NOMO-1 treated with dmso at 0.1 percent for 144 hours (cell line): ENCODE measurements around the gene PFDN1.

ENCODE experiments used
- DNase-seq: peaks from one replicate; lab custom pipeline; 2025; ENCODE audit not compliant: unreplicated experiment; lab: John Stamatoyannopoulos, UW

PFDN1 gene

DNA sequence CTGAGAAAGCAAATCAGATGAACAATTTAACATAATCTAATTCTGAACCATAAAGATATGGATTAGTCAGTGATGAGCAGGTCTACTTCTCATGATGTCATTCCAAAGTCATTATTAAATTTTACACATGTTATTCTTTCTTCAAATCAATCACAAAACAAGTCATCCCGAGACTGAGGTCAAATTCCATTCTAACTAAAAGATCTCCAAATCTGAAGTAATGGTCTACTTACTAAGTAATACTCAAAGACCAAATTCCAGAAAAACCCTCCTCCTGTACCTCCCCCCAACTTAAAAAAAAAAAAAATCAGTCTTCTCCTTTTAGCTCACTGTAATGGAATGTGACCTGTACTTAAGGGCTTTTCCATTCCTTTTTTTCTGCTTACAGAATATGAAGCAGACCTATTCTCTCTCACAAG is 4.7 kb downstream of the PFDN1 start:
- no peak for DNase-seq

DNA sequence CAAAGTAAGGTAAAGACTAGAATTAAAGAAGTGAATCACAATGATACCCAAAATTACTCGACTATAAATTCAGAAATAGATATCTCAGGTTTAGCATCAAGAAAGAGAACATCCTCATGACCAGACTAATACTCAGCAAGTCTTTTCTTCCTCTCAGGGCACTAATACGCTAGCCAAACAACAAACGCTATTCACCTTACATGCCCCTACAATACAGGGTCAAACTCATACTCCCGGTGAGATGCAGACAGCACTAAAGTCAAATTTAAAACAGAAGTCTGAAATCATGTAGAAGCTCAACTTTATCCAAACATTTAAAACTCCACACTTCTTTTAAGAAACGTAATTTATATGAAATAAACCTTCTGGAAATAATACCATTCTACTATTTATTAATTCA is 5.6 kb downstream of the PFDN1 start:
- no peak for DNase-seq

DNA sequence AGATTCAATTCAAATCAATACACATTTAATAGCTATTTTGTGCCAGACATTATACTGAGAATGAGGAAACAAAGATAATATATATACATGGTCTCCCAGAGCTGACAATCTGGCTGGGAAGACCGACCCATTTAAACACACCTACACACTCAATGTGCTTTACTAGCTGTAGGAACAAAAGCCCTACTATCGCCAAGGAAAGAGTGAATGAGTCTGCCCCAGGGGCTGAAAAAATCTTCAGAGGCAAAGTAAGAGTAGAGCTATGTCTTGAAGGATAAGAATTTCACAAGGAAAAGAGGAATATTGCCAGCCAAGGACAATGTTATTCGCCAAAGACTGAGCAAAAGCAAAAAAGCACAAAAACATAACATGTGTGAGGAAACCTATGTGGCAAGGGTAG is 6.6 kb downstream of the PFDN1 start:
- no peak for DNase-seq

DNA sequence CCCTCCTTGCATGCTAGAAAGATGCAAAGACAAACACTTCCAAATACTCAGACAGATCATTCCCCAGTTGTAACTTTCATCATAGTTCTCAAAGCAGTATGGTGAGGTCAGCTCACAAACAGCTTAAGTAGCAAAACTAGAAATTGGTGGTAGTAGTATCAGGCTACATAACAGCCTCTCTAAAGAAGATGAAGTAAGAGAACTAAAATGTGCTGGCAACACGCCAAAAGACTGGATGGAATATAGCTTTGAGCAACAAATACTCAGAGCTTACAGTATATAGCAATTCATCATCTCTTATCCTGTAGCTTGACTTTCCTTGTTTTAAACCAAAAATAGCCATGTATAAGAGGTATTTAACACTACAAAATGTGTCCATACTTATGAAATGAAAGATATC is 7.5 kb downstream of the PFDN1 start:
- no peak for DNase-seq

DNA sequence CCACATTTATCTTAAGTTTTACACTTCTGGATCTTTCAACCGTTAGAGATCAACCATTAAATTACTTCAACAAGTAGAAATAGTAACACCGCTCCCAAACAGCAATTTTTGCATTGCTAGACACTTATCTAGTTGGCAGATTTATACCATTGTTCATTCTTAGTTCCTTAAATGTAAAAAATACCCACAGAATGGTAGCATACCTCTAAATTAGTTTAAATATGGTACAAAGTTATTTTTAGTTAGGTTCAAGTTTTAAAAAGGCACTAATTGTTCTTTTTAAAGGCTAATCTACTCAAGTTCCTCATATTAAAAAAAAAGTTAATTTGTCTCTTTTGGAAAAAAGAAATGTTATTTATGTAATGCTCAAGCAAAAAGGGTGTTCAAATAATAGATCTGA is 8.1 kb downstream of the PFDN1 start:
- DNase-seq: no peak

DNA sequence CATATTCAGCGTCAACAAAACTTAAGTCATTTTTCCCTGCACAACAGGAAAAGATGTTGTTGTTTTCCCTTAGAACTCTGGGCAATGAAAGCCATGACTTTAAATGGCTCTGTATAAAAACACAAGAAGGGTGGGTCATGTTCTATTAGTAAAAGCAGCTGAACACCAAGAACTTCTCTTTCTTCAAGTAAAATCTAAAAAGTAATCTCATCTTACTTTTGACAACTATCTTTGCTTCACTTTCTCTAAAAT is 9.1 kb downstream of the PFDN1 start:
- DNase-seq: no peak

DNA sequence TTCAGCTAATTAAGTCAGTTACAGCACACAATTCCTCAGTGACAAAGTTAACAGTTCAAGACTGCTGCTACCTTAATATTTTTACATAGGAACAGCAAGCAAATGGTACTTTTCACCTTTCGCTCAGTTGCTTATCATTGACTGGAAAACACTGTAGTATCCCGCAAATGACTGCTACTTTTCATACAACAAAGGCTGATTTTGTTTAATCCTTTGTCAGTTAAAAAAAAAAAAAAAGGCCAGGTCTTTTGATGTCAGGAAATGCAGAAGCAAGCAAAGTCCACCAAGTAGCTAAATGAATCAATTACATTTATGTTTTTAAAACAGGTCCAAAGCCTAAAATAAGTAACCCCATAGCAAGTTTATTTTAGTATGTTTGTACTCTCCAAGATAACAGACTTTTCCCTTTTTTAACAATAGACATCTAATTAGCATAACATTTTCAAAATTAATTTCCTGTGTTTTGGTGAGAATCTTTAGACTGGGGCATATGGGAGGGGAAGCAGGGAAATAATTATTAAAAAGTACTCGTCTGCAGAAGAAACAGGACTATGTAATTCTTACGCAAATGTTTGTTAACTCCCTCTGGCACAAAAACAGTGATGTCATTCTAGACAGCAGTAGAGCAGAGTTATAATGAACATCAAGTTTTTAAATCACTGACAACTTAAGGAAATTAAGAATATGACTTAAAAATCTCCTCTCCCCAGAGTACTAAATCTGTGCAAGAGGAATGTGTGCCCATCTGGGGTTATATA is 9.6 kb downstream of the PFDN1 start:
- no peak for DNase-seq

DNA sequence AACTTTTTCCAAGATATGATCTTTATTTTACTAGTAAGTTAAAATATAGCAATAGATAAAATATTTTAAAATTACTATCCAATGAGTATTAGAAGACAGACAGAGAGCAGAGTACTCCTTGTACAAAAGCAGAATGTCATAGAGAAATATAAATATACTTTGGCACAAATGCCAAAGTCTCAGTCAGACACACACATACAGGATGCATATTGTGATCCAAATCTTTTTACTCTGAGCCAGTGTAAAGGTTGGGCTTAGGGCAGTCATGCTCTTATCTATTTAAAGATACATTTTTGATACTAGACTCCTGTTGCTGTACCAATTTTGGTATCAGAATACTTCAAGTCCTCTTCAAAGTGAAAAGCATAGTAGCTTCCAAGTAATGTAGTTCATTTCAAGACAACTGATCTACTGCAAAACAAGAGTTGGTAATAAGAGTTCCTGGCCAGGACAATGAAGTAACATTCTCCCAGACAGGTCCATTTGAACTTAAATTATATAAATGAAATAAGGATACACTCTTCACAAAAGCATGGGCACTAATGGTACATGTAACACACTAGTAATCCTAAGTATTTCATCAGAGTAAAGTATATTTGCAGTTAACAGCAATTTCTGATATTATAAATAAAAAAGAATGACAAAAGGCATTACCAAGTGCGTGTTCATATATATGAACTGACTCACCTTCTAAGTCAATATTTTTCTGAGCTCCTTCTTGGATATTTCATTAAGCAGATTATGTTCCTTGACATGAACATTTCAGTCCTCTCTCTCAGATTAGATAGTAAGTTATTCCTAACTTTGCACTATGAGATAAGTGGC is 10.5 kb downstream of the PFDN1 start:
- no peak for DNase-seq

DNA sequence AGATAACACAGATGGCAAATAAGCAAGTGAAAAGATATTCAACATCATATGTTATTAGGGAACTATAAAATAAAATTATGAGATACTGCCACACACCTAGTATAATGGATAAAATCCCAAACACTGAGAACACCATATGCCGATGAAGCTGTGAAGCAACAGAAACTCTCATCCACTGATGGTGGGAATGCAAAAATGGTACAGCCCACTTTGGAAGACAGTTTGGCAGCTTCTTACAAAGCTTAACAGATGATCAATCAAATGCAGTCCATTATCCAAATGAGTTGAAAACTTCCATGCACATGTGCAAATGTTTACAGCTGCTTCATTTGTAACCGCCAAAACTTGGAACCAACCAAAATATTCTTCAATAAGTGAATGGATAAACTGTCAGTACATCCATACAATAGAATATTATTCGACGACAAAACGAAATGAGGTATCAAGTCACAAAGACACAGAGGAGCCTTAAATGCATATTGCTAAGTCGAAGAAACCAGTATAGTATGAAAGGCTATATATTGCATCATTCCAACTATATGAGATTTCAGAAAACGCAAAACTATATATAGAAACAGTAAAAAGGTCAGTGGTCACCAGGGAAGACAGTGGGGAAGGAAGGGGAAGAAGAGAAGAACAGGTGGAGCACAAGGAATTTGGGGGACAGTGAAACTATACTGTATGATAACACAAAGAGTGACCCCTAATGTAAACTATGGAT is 14.9 kb downstream of the PFDN1 start:
- DNase-seq: no peak

DNA sequence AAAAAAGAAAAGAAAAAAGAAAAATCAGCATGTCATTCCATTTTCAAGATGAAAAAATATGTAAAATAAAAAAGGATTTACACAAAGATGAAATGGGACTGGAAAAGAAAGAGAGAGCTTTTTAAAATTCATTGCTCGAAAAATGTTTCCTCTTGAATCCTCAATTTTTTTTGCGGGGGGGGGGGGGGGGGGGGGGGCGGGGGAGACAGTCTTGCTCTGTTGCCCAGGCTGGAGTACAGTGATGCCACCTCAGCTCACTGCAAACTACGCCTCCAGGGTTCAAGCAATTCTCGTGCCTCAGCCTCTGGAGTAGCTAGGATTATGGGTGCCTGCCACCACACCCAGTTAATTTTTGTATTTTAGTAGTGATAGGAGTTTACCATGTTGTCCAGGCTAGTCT is 16.5 kb downstream of the PFDN1 start:
- no peak for DNase-seq

DNA sequence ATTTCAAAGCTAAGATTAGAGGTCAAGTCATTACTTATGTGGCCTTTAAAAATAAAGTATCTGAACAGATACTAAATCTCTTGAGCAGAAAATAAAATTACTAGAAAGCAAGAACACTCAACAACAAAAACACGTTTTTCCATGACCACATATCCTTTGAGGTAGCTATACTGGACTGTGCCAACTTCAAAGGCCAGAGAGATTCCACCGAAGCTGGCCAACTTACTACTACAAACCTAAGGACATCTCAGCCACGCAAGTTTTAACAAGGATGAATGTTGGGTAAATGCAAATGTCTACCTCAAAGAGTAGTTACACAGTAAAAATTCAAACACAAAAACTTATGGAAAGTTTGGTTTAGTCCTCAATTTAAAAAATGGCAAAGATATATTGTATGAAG is 18.9 kb downstream of the PFDN1 start:
- no peak for DNase-seq

DNA sequence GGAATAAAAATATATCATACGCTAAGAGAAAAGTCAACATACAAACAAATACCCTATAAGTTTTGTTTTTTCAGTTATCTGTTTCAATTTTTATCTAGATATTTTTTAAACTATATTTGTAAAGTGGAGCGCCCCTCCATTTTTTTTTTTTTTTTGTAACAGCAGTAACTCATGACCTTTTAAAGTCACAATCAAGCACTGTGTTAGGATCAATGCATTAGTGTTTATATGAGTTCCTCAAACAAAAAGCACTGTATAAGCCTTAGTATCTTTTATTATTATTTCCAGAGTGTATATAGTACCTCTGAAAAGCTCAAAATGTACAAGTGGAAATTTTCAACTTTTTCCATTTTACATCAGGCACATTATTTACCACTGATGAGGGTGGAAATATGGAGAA is 20.6 kb downstream of the PFDN1 start:
- DNase-seq: no peak

DNA sequence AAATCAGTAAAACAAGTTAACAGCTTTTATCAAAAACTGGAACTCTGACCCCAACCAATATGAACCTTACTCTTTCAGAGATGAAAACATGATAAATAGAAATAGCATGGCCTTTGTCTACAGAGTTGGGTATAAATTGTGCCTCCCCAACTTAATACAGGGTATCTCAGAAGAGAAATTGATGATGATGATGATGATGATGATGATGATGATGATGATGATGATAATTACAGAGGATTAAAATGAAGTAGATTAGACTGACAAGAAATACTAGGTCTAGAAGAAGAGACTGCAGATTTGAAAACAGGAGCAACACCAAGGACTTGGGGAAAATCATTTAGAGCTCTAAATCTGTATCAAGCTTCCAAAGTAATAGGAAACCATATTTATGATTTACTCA is 27.1 kb downstream of the PFDN1 start:
- no peak for DNase-seq

DNA sequence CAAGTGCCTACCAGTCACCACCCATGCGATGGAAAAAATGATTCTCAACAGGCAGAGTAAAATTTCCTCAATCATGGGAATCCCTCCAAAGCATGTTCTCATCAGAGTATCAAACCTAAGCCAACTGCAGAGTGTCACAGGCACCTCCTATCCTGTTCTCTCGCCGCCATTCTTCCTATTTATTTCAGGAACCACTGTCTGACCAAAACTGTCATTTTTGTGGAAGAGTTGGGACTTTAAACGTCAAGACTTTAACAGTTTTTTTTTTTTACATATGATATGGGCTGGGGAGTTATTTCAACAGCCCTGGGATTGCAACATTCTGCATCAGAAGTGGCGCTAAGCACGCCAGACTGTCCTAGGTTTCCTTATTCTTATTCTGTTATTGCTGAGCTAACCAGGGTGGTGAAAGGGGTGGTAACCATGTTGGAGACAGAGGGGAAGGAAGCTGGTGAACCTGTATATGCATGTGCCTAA is 29.5 kb downstream of the PFDN1 start:
- peak; percentile 94 for DNase-seq

DNA sequence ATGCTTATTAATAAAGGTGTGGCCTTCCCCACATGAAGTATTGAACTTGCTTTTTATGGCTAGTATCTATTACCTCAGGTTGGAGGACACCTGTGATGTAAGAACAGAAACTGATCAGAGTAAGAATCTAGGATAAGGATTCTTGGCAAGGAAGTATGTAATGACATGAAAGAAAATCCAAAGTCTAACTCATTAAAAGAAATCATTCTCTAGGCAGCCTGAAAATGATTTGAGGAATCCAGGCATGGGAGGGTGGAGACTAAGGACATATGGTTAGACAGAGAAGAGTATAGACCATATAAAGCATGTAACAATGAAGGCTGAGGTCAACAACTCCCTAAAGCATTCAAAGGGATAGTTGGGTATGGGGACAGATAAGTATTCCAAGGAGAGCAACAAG is 32.9 kb downstream of the PFDN1 start:
- DNase-seq: no peak

DNA sequence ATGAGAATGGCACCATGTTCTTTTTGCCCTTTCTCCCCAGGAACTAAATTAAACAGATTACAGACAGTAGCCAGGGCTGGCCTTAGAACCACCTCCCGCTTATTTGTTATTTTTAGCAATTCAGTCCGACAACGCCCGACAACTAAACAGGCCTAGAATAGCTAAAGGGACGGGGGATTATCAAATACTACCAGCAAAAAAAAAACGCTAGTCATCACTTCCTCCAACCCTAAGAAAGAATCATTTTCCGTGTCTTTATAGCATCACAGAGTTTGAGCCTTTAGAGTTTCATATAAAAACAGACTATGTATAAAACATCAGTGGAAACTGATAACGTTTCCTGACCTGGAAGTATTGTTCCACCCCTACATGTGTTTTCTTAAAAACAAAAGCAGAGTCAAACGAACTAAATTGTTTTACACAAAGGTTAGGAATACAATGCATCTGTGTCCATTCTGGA is 35.3 kb downstream of the PFDN1 start:
- peak; percentile 32 for DNase-seq

DNA sequence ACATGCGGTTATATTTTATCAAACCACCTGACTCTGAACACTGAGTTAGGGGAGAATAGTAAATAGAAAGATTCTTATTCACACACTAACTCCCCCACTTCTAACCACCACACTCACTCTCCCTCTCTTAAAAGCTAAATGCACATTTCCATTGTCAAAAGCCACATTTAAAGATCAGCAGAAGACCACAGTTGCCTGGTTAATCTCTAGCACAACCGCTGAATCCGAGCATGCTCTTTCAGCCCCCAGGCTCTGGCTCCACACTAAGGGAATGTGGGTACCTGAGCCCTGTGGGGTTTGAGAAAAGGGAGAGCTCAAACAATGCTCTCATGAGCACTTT is 35.7 kb downstream of the PFDN1 start:
- DNase-seq: no peak

DNA sequence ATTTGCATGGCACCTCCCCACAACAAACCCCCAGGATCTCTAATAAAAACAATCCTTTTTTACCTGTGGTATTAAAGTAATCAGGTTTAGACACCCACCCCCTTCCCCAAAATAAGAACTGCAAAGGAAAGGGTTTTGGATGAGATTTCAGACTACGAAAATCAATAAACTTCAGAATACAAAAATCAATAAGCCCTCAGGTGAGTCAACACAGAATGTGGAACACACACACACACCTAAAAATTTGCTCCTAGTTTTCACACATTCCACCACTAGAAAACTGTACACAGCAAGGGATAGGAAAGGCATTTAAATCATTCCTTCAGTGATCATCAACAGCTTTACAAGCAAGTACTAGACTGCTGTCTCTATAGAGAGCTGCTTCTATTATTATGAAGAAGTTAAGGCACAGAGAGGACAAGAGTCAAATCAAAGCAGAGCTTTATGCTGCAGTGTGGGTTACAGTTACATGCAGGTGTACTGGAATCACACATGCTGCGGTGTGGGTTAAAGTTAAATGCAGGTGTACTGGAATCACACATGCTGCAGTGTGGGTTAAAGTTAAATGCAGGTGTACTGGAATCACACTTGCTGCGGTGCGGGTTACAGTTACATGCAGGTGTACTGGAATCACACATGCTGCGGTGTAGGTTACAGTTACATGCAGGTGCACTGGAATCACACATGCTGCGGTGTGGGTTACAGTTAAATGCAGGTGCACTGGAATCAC is 36.3 kb downstream of the PFDN1 start:
- no peak for DNase-seq

DNA sequence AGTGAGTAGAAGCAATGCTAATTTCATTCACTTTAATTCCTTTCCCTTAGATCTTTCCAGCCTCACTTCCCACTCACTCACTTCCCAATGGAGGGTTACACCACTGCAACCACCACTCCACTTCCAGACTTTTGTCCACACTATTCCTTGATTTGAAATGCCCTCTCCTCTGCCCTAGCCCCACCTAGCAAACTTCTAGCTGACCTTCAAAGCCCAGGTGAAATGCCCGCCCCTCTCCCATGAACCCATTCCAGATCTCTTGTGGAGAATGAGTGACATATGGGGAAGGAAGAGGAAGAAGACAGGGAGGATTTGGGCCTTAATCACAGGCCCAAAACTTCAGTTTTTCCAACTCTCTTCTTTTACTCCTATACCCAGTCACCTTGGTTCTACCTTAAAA is 37.1 kb downstream of the PFDN1 start:
- DNase-seq: no peak

DNA sequence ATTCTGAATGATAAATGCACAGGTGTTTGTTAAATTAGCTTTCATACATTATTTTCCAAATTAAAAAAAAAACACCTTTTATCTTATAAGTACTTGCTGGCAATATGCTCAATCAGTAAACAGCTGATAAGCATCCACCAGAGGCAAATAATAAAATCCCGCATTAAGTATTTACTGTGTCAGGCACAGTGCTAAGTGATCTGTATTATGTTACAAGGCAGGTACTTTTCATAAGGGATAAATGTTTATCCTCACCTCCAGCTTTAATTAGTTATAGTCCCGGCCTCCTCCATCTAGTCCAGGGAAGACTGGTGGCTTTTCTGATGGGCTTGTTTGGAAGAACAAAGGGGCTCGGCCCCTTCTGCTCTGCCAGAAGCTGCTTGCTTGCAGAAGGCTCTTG is 40.1 kb downstream of the PFDN1 start:
- DNase-seq: no peak

DNA sequence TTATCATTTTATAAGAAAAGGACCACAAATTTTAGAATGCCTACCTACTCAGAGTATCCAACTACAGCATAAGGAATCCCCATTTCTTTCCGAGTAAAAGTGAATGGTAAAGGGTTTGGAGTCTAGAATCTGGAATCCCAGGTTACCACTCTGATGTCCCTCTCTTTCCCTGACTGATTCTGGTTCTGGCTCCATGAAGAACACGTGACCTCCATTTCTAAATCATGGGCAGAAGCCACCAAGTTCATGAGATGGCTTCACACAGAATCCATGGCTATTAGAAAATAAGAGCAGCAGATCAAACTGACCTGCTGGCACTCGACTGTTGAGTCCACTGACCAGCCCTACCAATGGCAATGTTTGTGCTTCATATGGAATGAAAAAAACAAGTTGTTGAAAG is 40.7 kb downstream of the PFDN1 start:
- no peak for DNase-seq
